ENCODE results near the gene KLF11.

- TF ChIP-seq CTCF (IDR thresholded peaks at IDR 0.05) (no peak), POLR2AphosphoS5 (IDR thresholded peaks at IDR 0.05) (no peak), POLR2A (IDR thresholded peaks at IDR 0.05) (no peak)
These were observed 33.2 kb downstream of the KLF11 start for GRCh38 chr2:10076511-10076910.

Measured in upper lobe of left lung (tissue), 4 donors.